ENCODE data around the gene MYCL.

Gene MYCL

GRCh38 chr1:39850606-39851216 lies 51.0 kb downstream of the MYCL start:
- DNase-seq, result no peak

GRCh38 chr1:39849203-39849602 lies 52.5 kb downstream of the MYCL start:
- no peak for DNase-seq

GRCh38 chr1:39847940-39848339 lies 53.8 kb downstream of the MYCL start:
- no peak for DNase-seq

DNA sequence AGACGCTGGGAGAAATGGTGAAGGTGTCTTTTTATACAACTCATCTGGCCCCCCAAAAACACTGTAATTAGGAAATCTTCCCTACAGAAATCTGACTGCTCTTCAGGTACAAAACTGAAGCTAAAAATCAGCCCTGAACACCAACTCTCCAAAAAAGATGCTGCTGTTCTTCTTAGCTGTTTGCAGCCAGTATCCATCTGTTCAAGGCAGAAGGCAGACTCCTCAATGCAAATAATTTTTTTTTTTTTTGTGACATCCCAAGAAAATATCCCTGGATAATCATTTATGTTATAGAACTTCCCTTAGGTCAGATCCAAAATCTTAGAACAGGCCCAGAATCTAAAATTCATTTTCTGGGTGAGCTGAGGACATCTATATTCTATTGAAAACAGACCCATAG lies 54.9 kb downstream of the MYCL start:
- peak; percentile 88 for DNase-seq

DNA sequence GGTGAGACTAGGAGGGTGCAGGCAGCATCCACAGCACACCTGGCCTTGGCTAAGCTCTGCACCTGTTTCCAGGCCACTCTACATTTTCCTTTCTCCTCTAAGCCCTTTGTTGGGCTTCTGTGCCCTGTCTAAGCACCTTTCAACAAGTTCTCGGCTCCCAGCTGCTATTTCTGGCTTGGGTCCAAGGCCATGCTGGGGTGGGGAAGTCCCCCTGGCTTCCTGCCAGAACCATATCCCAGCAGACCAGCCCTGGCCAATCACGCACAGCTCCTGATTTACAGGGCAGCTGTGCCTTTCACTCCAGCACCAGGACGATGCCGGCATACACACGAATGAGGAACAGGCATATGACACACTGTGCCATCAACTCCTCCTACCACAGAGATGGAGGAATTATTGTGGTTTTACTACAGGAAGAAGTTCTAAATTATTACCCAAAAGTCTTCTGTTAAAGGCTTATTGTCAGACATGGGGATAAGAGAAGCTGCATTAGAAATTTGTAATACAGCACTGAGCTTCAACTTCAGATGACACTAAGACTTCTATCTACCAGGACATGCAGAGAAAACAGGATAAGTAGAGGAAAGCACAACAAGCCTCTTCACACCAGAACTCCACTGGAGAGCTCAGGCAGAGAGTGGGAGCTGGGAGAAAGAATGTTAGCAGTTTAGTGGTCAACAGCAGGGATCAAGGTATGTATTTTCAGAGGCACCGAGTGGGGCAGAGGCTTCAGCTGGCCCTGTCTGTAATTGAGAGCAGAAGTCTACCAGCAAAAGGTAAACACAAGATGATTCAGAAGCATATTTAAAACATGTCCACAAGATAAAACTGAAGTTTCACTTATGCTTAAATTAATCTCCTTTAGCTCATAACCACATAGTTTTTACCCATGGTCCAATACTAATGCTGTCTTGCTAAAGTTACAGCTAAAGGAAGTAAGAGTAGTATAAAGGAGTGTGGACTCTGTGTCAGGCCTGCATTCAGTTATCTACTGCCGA lies 55.8 kb downstream of the MYCL start:
- DNase-seq, result peak; percentile 100

All from DMS 273 treated with DMSO at 0.1 percent for 48 hours (cell line).